Panc1 (cell line): ENCODE results near the gene AKAP7. TPM values are rescaled to one million over a fixed set of nuclear protein-coding genes. Genes with fewer than 3 reads are reported as not detected.

Experiments used
- ATAC-seq: fragments of 200-7000 bp; cut with Tn5 transposase; 2 replicates; pipeline ENCODE4 v1.9.1; 2020; ENCODE audit warnings: mild to moderate bottlenecking, moderate library complexity
- BruUV-seq: library from RNA; stranded (reverse); fragments of 400-500 nt; replicated peaks from 2 replicates; lab custom pipeline; 2021; lab: Mats Ljungman, UMichigan
- CTCF ChIA-PET: fragments of 300-600 bp; sonication (Branson Sonifier 250); formaldehyde crosslinking; loops from one replicate; lab custom pipeline; 2022; ENCODE audit warnings: antibody characterized with exemption; lab: Charles Lee
- POLR2A ChIA-PET: fragments of 300-600 bp; sonication (Branson Sonifier 250); formaldehyde crosslinking; loops from one replicate; lab custom pipeline; 2022; ENCODE audit warnings: antibody characterized with exemption; lab: Charles Lee
- DNase-seq: peaks from one replicate; pipeline ENCODE4 v3.0.0-alpha.2; 2010; ENCODE audit warnings: low read depth, low spot score
- H3K27ac ChIP-seq: 2 replicates; pipeline ENCODE4 v1.5.1; 2011; ENCODE audit warnings: mild to moderate bottlenecking, low read length, inconsistent platforms
- H3K27me3 ChIP-seq: fragments of 200-500 bp; sonication (Bioruptor generic); 2 replicates; pipeline ENCODE4 v1.6.0; 2014; ENCODE audit warnings: low read length, inconsistent platforms; ENCODE audit not compliant: control insufficient read depth, insufficient read depth
- H3K36me3 ChIP-seq: fragments of 200-500 bp; sonication (Bioruptor generic); 2 replicates; pipeline ENCODE4 v1.5.1; 2014; ENCODE audit warnings: inconsistent platforms, mild to moderate bottlenecking, low read length, moderate library complexity; ENCODE audit not compliant: control insufficient read depth, insufficient read depth
- H3K4me1 ChIP-seq: 2 replicates; pipeline ENCODE4 v1.5.1; 2011; ENCODE audit warnings: inconsistent platforms, mild to moderate bottlenecking, low read length, moderate library complexity; ENCODE audit not compliant: control insufficient read depth, insufficient read depth
- H3K4me3 ChIP-seq, 2 experiments: 2 replicates each; pipeline ENCODE4 v1.5.1; 2011 to 2012; ENCODE audit warnings: low read depth in 2 of 2, low read length in 2 of 2, mild to moderate bottlenecking in 2 of 2, inconsistent platforms in 1 of 2, moderate library complexity in 1 of 2
- H3K9me3 ChIP-seq: fragments of 200-500 bp; sonication (Bioruptor generic); 2 replicates; pipeline ENCODE4 v1.5.1; 2014; ENCODE audit warnings: low read depth, mild to moderate bottlenecking, inconsistent platforms, low read length, moderate library complexity; ENCODE audit not compliant: control insufficient read depth, insufficient read depth
- CTCF ChIP-seq: fragments of 450-650 bp; IDR thresholded peaks from 2 replicates; pipeline ENCODE4 v1.5.1; 2017; ENCODE audit warnings: mild to moderate bottlenecking
- POLR2AphosphoS5 ChIP-seq: IDR thresholded peaks from 2 replicates; pipeline ENCODE4 v1.6.1; 2012; ENCODE audit warnings: mild to moderate bottlenecking, low read depth, low read length, moderate library complexity
- REST ChIP-seq, 2 experiments: IDR thresholded peaks; 2 replicates each; pipeline ENCODE4 v1.6.1; 2011 to 2012; ENCODE audit warnings: low read depth in 2 of 2, control low read depth in 1 of 2, low read length in 1 of 2, mild to moderate bottlenecking in 1 of 2, moderate library complexity in 1 of 2; ENCODE audit not compliant: insufficient read depth in 1 of 2
- SIN3A ChIP-seq: IDR thresholded peaks from 2 replicates; pipeline ENCODE4 v1.6.1; 2012; ENCODE audit warnings: low read depth, mild to moderate bottlenecking, low read length, moderate library complexity, borderline replicate concordance; ENCODE audit not compliant: insufficient read depth
- TCF7L2 ChIP-seq: IDR thresholded peaks from 2 replicates; pipeline ENCODE4 v1.6.1; 2011; ENCODE audit warnings: mild to moderate bottlenecking, low read depth, low read length, inconsistent platforms
- in situ Hi-C: cut with HindIII; loops from 2 replicates; pipeline ENCODE4 v1.10.0; 2016; ENCODE audit warnings: low sequenced_read_pairs, low pct_unique_long_range_greater_than_20kb
- intact Hi-C: fragments of 100-400 bp; cut with micrococcal nuclease; formaldehyde crosslinking; loops from one replicate; pipeline ENCODE4 v1.10.0; 2022; ENCODE audit not compliant: unreplicated experiment
- total RNA-seq: library from RNA; stranded (reverse); gene quantifications from one replicate; pipeline ENCODE4 v1.2.1, GENCODE V29; 2021; ENCODE audit not compliant: unreplicated experiment

The AKAP7 gene
- total RNA-seq, 1 experiment from 2014 or later = 3.2 TPM

GRCh38 chr6:131161987-131162386, 26.7 kb downstream of the AKAP7 start:
- Histone ChIP-seq H3K36me3 (no peaks in the 10 kb centered on the region), H3K9me3 (no peaks in the 10 kb centered on the region), H3K27ac (no peak overlapping the region), H3K4me3 (no peak overlapping the region), H3K4me1 (peaks cover 3% of the 10 kb centered on the region; the same call in 1 of the 2 replicates), H3K27me3 (no peaks in the 10 kb centered on the region)
- POLR2A ChIA-PET = no interaction called here
- TF ChIP-seq CTCF (no peak), TCF7L2 (no peak), POLR2AphosphoS5 (no peak), REST (IDR thresholded peaks at IDR 0.05; ENCODE audit: insufficient read depth in 1 of 2, low read depth in 2 of 2, low read length in 1 of 2) (no peak), SIN3A (no peak)
- in situ Hi-C loops (no loop called here), intact Hi-C loops (no loop called here)
- ATAC-seq (no peak), DNase-seq (no peak)
- no TSS peak for BruUV-seq
- CTCF ChIA-PET = no interaction called here

- POLR2A ChIA-PET = no interaction called here
- in situ Hi-C loops = no loop called here
These were observed 28.6 kb downstream of the AKAP7 start for GRCh38 chr6:131163886-131164285.

More at GRCh38 chr6:131163886-131164285, 28.6 kb downstream of the AKAP7 start:
- intact Hi-C loops = no loop called here
- Histone ChIP-seq H3K27me3 (no peaks in the 10 kb centered on the region), H3K9me3 (no peaks in the 10 kb centered on the region), H3K27ac (no peak overlapping the region), H3K36me3 (no peaks in the 10 kb centered on the region), H3K4me1 (peaks cover 3% of the 10 kb centered on the region; the same call in 1 of the 2 replicates), H3K4me3 (no peak overlapping the region)
- CTCF ChIA-PET = no interaction called here
- ATAC-seq = no peak
- TF ChIP-seq SIN3A (no peak), POLR2AphosphoS5 (no peak), CTCF (no peak), TCF7L2 (no peak), REST (IDR thresholded peaks at IDR 0.05; ENCODE audit: insufficient read depth in 1 of 2, low read depth in 2 of 2, low read length in 1 of 2) (no peak)
- BruUV-seq = no TSS peak
- DNase-seq = no peak
